Activated T-cell treated with anti-CD3 and anti-CD28 coated beads for 1 hour (primary cell): ENCODE measurements around the gene AMELX.

Source experiments
- DNase-seq: peaks from one replicate; pipeline ENCODE4 v3.0.0-alpha.2; 2020; ENCODE audit warnings: low read depth

Gene AMELX

DNA sequence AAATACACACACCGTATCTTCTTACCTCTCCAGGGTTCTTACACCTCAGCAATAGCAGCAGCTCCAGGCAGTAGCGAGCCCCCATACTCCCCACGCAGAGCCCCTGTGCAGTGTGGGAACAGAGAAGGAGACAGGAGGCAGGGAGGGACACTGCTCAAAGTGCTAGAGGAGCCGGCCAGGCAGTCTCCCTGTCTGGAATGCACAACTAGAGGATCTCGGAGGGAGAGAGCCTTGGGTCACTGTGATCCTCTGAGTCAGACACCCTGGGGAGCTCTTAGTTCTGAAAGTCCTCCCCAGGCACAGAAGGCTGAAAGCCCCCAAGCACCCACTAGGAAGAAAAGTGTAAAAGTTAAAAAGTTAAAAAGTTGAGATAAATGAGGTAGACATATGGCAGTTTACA lies 16.0 kb downstream of the AMELX start:
- no peak for DNase-seq

DNA sequence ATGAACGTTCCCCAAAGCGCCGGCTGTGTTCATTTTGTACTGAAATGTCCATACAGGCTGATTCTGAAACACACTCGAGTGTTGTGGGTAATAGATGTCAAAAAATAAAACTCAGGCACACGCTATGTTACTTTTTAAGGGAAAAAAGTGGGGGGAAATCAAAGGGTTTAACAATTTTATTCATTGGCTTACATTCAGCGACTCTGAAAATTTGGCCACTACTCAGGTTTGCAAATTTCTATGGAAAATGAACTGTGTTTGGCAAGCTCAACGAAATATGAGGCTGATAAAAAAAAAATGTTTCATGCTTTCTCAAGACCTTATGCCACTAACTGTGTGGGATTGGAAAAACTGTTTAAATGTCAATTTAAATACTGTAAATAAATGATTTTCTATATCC lies 18.5 kb downstream of the AMELX start:
- no peak for DNase-seq

DNA sequence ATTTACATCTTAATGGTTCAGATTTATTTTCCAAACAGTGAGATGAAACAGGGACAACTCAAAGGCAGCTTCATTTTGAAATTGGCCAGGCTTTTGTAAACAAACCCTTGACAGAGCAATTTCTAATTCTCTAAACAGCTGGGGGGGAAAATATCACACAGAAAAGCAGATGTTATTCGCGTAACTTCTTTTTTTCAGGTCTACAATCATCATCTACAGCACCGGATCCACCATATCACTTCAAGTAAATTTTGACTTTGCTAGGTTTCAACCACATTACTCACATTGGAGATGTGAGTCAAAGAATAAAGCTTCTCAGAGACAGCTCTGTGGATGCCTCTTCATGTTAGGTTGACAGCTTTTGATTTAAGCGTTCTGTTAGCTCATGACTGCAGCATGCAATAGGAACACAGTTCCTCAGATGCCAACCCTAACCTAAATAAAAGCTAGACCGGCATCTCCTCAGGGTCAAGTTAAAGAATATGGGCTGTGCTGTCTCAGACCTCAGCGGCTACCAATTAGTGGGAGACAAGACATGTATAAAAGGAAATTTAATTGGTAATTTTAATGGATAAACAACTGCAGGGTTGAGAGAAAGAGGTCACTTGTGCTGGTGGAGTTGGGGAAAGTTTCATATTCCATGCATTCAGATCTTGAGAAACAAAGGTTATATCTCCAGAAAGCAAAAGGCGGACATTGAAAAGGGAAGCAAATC lies 26.8 kb downstream of the AMELX start:
- no peak for DNase-seq

DNA sequence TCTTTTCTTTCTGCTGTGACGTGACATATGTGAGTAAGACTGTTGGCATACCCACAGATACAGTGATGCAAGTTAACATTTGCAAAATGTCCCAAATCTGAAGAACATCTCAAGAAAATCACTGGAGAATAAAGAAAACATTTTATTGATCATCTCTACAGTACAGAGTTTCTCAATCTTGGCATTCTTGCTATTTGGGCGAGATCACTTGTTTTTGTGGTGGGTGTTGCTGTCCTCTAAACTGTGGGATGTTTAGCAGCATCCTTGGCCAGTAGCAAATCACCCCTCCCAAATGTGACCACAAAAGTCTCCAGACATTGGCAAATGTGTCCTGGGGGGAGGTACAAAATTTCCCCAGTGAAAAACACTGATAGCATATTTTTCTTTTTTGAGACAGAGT lies 28.8 kb downstream of the AMELX start:
- DNase-seq, result no peak

DNA sequence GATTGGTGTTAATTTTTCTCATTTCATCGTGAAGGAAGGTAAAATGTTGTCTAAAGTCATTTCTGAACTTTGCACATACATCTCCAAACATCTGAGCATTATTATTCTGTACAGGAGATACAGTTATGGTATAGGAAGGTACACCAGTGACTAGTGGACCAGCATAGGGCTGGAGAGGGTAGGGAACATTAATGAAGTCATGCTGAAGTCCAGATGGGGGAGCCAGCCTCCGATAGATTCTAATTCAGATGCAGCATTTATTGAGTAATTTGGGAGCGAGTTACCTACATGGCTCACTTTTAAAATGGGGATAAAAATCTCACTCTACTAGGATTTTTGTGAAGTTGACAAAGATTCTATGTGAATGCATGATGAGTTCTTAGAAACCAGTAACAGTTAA lies 34.9 kb downstream of the AMELX start:
- no peak for DNase-seq

DNA sequence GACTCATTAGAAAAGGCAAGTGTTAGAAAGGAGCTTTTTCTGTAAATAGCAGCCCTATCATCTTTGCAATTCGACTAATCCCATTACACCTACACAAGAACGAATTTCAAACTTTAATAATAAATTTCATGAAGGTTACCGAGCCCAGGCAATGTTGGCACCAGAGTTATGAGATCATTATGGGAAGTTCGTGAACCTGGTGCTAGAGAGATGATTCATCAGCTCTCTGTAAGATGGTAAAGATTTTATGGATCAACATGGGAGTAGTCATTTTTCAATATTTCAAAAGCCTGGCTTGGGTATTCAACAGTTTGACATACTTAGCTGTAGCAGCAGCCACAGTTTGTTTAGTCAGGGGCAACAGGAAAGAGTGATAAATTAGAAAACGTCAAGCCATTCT lies 35.8 kb downstream of the AMELX start:
- DNase-seq, result no peak

DNA sequence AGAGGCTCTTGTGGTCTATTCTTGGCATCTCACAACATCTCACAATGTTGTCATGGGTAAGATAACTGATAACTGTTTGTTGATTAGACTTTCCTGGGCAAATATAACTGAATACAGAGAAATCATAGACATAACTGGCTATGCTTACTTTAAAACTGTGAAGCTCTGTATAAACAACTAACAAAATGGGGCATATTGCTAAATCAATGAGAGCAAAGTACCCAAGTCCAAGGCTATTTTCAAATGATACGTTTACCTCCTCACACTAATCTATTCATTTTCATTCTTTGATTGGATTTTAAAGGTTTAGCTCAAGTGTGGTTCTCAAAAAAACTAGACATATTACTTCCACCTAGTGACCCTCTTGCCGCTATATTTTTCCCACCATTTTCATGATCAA lies 38.6 kb downstream of the AMELX start:
- no peak for DNase-seq

DNA sequence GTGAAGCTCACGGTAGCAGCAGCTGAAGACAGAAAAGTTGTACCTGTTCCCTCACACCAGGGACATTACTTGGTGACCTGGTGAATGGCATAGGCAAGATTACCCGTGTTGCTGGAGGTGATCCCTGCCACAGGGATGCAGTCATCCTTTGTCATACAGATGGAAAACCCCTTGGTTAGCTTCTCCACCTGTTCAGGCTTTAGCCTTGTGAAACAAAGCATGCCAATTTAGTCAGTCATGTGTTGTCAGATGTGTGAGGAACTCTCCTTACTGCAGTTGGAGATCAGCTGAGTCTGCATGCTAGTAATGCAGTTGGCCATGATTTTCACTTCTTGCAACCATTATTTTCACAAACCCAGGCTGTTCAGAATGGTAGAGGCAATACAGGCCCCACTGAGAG lies 41.0 kb downstream of the AMELX start:
- DNase-seq, result no peak

DNA sequence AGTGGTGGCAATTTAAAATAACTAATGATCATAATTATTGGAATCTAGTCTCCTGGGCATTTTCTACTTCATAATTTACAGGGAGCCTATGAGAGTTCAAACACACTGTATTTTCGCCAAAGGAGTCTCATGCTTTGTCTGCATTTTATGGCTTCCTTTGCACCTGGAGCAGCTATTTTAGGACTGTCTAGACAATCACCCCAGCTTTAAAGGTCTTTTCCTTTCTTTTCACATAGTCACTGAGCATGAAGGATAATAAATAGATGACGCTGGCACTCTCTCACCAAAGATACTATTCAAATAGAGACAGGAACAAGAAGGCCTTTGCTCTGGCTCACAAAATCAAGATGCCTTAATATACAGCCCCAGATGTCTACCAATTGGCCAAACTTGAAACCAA lies 43.0 kb downstream of the AMELX start:
- no peak for DNase-seq

DNA sequence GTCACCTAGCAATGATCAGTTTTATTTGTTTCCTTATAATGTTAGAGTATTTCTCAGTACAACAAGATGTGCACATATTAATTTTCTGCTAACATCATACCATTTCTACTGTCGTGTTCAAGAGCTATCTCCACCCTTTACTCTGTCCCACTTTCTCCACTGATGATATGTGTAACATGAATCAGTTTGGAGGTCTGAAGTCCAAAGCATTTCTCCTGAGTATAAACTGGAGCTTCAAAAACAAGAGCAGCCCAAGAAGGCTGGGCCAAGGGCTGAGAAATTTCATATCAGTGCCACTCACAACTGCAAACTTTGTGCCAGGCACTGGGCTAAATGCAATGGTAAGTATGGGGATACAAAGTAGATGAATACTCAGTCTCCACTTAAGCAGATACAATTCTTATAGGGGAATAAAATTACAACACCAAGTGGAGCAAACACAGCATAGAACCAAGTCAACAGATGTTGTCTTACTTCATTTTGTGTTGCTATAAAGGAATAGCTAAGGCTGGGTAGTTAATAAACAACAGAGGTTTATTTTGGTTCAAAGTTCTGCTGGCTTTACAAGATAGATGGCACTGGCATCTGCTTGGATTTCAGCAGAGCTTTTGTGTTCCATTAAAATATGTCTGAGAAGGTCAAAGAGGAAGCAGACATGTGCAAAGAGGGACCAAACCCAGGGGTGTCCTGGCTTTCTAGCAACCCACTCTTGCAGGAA lies 44.2 kb downstream of the AMELX start:
- DNase-seq, result no peak

DNA sequence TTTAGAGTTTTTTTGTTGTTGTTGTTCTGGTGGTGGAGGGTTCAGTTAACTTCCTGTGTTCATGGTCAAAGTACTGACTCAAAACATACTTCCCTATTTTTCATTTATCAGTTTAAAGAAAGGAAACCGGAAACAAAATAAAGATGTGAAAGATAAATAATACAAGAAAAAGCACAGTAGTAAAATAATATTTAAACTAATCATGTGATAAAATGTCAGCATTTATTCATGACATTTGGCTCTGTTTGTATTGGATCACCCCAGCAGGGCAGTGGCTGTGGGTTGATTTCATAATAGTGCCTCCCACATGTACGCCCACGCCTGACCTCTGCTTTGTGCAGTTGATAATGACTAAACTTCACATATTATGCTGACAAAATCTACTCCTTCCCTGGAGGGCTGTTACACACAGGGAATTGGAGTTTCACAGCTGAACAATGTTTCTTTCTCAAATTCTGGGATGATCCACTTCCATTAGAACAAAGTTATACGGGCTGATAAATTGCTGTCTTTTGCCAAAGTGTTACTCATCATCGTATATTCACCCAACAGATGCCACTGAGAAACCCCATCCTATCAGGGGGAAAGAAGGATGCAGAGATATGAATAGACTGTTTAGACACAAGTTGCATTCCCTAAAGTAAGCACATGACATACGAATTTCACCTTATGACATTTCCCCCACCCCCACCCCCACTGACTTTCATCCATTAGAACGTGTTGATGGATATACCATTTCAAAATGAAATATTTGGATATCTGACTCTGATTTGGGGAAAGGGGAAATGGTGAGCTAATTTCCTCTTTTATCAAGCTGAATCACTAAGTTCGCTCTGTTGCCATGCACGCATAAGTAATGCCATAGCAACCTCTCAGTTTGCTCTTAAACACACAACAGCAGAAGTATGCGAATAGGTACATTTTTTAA lies 48.3 kb downstream of the AMELX start:
- no peak for DNase-seq

DNA sequence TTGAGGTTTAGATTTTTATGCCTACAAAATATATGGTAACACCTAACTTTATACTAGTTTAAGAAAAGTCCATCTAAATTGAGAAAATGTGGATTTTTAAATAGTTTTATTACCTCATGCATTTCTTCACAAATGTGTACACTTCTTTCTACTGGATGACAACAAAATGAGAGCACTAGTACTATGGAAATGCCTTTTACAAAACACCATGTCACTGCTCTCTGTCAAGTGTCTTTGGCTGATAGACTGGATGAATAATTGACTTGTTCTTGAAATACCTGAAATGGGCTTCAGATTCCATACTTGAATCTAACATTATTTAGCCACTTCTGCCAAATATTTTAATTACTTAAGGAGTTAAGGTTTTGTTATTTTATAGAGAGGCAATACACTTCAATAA lies 49.5 kb downstream of the AMELX start:
- no peak for DNase-seq

DNA sequence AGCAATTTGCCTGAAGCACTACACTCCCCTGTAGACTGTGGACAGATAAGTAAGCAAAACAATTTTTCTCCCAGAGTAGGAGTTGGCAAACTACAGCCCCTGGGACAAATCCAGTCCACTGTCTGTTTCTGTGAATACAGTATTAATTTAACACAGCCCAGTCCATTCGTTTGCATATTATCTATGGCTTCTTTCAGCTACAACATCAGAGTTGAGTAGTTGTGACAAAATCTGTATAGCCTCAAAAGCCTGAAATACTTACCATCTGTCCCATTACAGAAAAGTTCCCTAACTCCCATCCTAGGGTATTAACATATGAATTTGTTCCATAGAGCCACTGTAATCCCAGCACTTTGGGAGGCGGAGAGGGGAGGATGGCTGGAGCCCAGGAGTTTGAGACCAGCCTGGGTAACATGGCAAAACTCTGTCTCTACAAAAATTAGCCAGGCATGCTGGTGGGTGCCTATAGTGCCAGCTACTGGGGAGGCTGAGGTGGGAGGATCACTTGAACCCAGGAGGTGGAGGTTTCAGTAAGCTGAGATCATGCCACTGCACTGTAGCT lies 53.0 kb downstream of the AMELX start:
- DNase-seq, result no peak

DNA sequence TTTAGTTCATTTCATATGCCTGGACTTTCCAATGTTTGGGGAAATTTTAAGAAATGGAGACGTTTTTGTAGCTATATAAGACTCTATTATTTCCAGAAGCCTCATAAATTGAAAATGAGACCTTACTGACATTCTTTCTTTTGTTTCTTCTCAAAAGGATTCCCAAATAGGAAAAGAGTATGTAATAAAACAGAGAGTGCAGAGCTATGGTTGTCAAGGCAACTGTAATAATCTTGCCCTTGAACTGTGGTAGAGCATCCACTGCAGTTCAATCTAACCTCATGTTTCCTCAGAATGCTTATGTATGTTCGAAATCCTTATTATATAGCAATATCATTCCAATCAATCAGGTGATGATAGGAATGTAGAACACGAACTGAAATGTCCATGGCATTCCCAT lies 54.1 kb downstream of the AMELX start:
- DNase-seq, result no peak

DNA sequence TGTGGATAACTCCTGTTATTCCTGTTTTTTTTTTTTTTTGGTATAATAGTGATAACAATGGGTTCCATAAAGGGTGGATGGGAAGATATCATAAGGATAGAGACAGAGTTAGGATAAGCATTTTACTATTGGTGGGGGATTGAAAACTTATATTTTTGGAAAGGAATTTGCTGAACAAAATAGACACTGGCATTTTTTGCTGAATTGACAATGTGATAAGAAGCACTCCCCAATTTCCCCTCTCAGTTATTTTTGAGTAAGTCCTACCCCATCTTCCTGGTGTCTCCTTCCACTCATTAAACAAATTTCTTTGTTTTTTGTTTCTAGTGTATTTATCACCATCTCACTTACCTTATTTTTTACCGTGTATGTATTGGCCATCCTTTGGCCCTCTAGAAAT lies 55.8 kb downstream of the AMELX start:
- no peak for DNase-seq

DNA sequence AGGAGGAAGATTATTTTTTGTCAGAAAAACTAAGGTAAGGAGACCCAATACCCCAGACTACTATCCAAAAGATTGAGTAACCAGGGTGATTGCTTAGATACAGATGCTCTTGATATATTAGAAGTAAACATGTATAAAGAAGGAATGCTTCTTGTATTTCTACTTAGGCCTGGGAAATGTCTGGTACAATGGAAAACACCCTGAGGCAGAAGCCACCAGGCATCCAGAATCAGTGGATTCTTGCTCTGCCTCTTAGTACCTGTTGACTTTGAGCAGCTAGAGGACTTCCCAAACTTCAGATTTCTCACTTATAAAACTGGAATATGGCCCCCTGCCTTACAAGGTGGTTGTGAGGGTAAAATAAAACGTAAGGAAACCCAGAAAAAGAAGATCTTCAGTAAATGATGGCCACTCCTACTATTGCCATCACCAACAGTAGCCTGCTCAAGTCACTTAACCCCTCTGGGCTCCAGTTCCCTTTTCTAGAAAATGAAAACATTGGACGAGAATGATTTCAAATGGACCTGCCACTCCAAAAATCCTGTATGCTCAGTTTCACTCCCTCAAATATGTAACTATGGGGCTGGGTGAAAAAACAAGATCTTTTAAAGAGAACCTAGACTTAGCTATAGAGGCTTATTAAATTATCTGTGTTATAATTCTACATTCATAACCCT lies 56.6 kb downstream of the AMELX start:
- DNase-seq, result no peak
